Osteoblast (primary cell): ENCODE data around the gene ZNF507. TPM values are rescaled to one million over a fixed set of nuclear protein-coding genes. Genes with fewer than 3 reads are reported as not detected.

ENCODE experiments used
- DNase-seq: peaks from one replicate; pipeline ENCODE4 v3.0.0; 2011; ENCODE audit warnings: low spot score, mixed read lengths; ENCODE audit not compliant: insufficient read length; ENCODE audit errors: missing footprints
- H2AFZ ChIP-seq: 2 replicates; pipeline ENCODE4 v1.6.0; 2011; ENCODE audit warnings: mild to moderate bottlenecking, low read length
- H3K27ac ChIP-seq: 2 replicates; pipeline ENCODE4 v1.5.1; 2011; ENCODE audit warnings: mild to moderate bottlenecking, low read depth, low read length, moderate library complexity
- H3K27me3 ChIP-seq: 2 replicates; pipeline ENCODE4 v1.6.0; 2012; ENCODE audit warnings: mild to moderate bottlenecking, control low read depth, inconsistent platforms, low read length, moderate library complexity; ENCODE audit not compliant: insufficient read depth
- H3K36me3 ChIP-seq: 2 replicates; pipeline ENCODE4 v1.5.1; 2011; ENCODE audit warnings: mild to moderate bottlenecking, low read length, control low read depth, moderate library complexity; ENCODE audit not compliant: insufficient read depth
- H3K4me1 ChIP-seq: 2 replicates; pipeline ENCODE4 v1.5.1; 2011; ENCODE audit warnings: mild to moderate bottlenecking, low read length, control low read depth, moderate library complexity; ENCODE audit not compliant: insufficient read depth
- H3K4me2 ChIP-seq: 2 replicates; pipeline ENCODE4 v1.6.0; 2011; ENCODE audit warnings: mild to moderate bottlenecking, low read length; ENCODE audit not compliant: insufficient read depth
- H3K4me3 ChIP-seq: fragments of 200-600 bp; sonication (generic); 3 replicates; pipeline ENCODE4 v1.5.1; 2012; ENCODE audit warnings: mild to moderate bottlenecking, low read length, inconsistent platforms; ENCODE audit not compliant: insufficient read depth
- H3K79me2 ChIP-seq: 2 replicates; pipeline ENCODE4 v1.6.0; 2012; ENCODE audit warnings: mild to moderate bottlenecking, low read length, control low read depth, inconsistent platforms; ENCODE audit not compliant: insufficient read depth
- H3K9me3 ChIP-seq: 2 replicates; pipeline ENCODE4 v1.5.1; 2011; ENCODE audit warnings: low read depth, low read length, control low read depth
- H4K20me1 ChIP-seq: 2 replicates; pipeline ENCODE4 v1.6.0; 2012; ENCODE audit warnings: mild to moderate bottlenecking, low read length, control low read depth; ENCODE audit not compliant: insufficient read depth
- CTCF ChIP-seq: IDR thresholded peaks from 2 replicates; pipeline ENCODE4 v1.5.1; 2011; ENCODE audit warnings: mild to moderate bottlenecking, low read depth, low read length, moderate library complexity; ENCODE audit errors: extremely low read depth
- total RNA-seq: library from RNA; depleted of rRNA; stranded (reverse); fragments of >200 nt; gene quantifications from 2 replicates; pipeline ENCODE4 v1.2.3, GENCODE V29; 2012

The ZNF507 gene
- total RNA-seq, 1 donor: 13.0 TPM

GRCh38 chr19:32357720-32358119 is 12.3 kb downstream of the ZNF507 start:
- peaks cover 70% of the 10 kb centered on the region for H3K79me2 ChIP-seq
- H4K20me1 ChIP-seq: peaks cover 28% of the 10 kb centered on the region
- H3K36me3 ChIP-seq: peaks cover 76% of the 10 kb centered on the region

GRCh38 chr19:32358321-32358720 is 12.9 kb downstream of the ZNF507 start:
- H3K9me3 ChIP-seq: no peaks in the 10 kb centered on the region
- H3K36me3 ChIP-seq: peaks cover 75% of the 10 kb centered on the region
- no peak overlapping the region for H3K4me2 ChIP-seq

More at GRCh38 chr19:32357720-32358119, 12.3 kb downstream of the ZNF507 start:
- H2AFZ ChIP-seq: no peak overlapping the region
- no peak overlapping the region for H3K4me3 ChIP-seq
- H3K4me2 ChIP-seq: no peak overlapping the region
- DNase-seq: no peak
- H3K9me3 ChIP-seq: no peaks in the 10 kb centered on the region
- H3K27ac ChIP-seq: no peak overlapping the region
- TF ChIP-seq CTCF: peak; percentile 31
- no peaks in the 10 kb centered on the region for H3K27me3 ChIP-seq
- peaks cover 2% of the 10 kb centered on the region for H3K4me1 ChIP-seq

GRCh38 chr19:32359581-32359980 is 14.2 kb downstream of the ZNF507 start:
- peaks cover 11% of the 10 kb centered on the region for H4K20me1 ChIP-seq
- no peak for DNase-seq
- H3K79me2 ChIP-seq: peaks cover 67% of the 10 kb centered on the region
- H3K4me2 ChIP-seq: no peak overlapping the region
- no peak overlapping the region for H2AFZ ChIP-seq
- no peak for TF ChIP-seq CTCF
- H3K27me3 ChIP-seq: no peaks in the 10 kb centered on the region
- no peak overlapping the region for H3K27ac ChIP-seq
- no peaks in the 10 kb centered on the region for H3K9me3 ChIP-seq
- H3K4me1 ChIP-seq: peaks cover 11% of the 10 kb centered on the region
- H3K4me3 ChIP-seq: no peak overlapping the region
- H3K36me3 ChIP-seq: peaks cover 67% of the 10 kb centered on the region

More at GRCh38 chr19:32358321-32358720, 12.9 kb downstream of the ZNF507 start:
- Histone ChIP-seq H3K27me3 (no peaks in the 10 kb centered on the region), H3K79me2 (peaks cover 70% of the 10 kb centered on the region), H3K27ac (no peak overlapping the region), H3K4me1 (peaks cover 6% of the 10 kb centered on the region), H3K4me3 (no peak overlapping the region), H2AFZ (no peak overlapping the region), H4K20me1 (peaks cover 23% of the 10 kb centered on the region)
- no peak for TF ChIP-seq CTCF
- DNase-seq: no peak

GRCh38 chr19:32361574-32362317 is 16.3 kb downstream of the ZNF507 start:
- no peak for TF ChIP-seq CTCF
- no peak overlapping the region for H2AFZ ChIP-seq
- no peak for DNase-seq
- H3K27ac ChIP-seq: no peak overlapping the region
- no peaks in the 10 kb centered on the region for H3K9me3 ChIP-seq
- H3K4me2 ChIP-seq: no peak overlapping the region
- H3K27me3 ChIP-seq: no peaks in the 10 kb centered on the region
- H3K79me2 ChIP-seq: peaks cover 69% of the 10 kb centered on the region
- H3K4me3 ChIP-seq: no peak overlapping the region
- H4K20me1 ChIP-seq: peaks cover 7% of the 10 kb centered on the region
- peaks cover 61% of the 10 kb centered on the region for H3K36me3 ChIP-seq
- H3K4me1 ChIP-seq: peaks cover 11% of the 10 kb centered on the region
